GM12873 (cell line): ENCODE data around the gene SASH3.

Experiments
- TF ChIP-seq, protein P1 (sequence below): IDR thresholded peaks from 2 replicates; pipeline ENCODE4 v1.5.1; 2012; ENCODE audit warnings: low read depth, mild to moderate bottlenecking, moderate library complexity, low read length, control low read depth; ENCODE audit not compliant: insufficient read depth; ENCODE audit errors: missing control alignments

The SASH3 gene

DNA sequence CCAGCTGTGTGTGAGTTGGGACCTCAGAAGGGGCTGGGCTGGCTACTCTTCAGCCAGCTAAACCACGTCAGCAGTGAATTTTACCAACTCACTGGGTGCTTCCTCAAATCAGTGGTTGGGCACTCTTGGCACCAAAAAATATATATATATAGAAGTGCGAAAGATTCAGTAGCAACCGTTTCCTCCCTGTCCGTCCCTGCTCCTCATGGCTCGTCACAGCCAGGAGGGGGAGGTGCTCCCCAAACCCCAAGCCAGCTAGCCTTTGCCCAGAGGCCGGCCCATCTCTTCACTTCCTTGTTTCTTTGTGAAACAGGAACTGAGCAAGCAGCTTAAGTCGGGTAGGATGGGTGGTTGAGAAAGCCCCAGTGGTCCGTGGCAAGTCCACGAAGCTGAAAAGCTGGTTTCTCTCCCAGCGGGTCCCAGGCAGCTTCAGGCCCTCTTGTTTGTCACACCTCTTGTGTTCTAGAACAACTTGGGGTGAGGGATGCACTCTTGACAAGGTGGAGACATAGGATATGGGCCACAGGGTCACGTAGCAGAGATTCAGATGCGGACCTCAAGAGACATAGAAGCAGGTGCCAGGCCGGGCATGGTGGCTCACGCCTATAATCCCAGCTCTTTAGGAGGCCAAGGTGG is 6.8 kb upstream of the SASH3 start:
- TF ChIP-seq, protein P1, sequence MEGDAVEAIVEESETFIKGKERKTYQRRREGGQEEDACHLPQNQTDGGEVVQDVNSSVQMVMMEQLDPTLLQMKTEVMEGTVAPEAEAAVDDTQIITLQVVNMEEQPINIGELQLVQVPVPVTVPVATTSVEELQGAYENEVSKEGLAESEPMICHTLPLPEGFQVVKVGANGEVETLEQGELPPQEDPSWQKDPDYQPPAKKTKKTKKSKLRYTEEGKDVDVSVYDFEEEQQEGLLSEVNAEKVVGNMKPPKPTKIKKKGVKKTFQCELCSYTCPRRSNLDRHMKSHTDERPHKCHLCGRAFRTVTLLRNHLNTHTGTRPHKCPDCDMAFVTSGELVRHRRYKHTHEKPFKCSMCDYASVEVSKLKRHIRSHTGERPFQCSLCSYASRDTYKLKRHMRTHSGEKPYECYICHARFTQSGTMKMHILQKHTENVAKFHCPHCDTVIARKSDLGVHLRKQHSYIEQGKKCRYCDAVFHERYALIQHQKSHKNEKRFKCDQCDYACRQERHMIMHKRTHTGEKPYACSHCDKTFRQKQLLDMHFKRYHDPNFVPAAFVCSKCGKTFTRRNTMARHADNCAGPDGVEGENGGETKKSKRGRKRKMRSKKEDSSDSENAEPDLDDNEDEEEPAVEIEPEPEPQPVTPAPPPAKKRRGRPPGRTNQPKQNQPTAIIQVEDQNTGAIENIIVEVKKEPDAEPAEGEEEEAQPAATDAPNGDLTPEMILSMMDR: no peak

GRCh38 chrX:129773649-129774458 is 5.9 kb upstream of the SASH3 start:
- TF ChIP-seq, protein P1: no peak

DNA sequence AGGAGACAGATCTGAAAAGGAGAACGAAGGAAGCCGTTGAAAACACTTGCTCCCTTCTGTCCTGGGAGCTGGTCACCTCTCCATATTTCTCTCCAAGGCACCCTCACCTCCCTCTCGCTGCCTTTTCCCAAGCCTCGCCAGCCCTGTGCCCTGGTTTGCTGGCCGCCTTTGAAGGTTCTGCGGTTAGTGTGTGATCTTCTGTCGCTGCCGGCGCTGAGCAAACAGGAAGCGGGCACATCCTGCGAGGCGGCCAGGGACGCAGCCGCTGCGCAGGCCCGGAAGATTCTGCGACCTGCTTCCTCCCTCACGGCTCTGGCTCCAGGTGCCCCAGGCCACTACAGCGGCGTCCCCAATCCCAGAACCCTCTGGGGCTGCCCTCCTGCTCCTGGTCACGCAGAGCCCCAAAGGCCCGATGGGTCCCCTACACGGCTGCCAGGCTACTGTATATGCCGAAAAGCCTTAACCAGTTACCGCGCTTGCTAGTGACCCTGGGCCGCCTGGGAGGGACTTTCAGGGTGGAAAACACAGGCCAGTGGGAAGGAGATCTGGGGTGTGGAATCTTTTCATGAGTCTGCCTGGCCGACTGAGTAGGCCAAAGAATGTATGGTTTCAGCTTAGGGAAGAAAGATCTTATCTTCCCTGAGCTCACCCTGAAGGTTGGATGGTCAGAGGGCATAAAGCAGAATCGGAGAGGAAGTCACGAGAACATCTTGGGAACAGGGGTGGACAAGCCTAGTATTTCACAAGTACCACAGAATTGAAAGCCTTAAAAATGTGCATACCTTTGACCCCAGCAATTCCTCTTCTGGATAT is 2.3 kb upstream of the SASH3 start:
- TF ChIP-seq, protein P1: no peak

GRCh38 chrX:129779086-129779672 is 570 bp upstream of the SASH3 start:
- TF ChIP-seq, protein P1: no peak

DNA sequence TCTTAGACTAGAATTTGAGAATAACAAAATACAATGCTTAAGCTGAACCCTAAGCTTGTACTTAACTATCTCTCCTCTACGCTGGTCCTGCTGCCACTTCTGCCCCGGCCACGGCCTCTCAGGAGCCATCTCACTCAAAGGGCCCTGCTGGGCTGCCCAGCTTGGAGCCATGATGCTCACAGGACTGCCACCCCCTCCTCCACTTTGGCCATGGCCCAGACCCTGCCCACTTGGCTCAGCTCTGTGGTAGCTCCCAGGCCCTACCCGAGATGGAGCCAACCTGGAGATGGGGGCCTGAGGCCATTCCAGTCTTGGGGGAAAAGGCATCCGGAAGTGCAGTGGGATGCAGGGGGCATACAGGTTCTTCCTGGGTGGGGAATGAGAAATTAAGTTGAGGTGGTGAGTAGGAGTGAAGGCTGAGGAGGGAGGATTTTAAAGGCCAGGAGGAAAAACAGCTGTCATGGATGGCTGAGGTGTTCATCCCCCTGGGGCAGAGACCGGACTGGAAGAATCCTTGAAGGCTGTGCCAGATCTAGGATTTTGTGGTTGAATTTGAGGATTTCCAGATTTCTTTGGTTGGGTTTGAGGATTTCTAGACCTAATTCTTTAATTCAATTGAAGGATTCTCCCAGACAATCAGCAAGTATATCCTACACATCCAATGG is 824 bp downstream of the SASH3 start:
- TF ChIP-seq, protein P1: no peak

GRCh38 chrX:129781134-129781672 is 1.5 kb downstream of the SASH3 start:
- TF ChIP-seq, protein P1: no peak
